ENCODE measurements around the gene SDHD.
"Not testable (repeated sequence)": the region's sequence is repeated elsewhere in the genome, so short reads cannot be mapped to it uniquely, and the experiment has no call there.

Gene SDHD

GRCh38 chr11:112086422-112087191 is at the start of gene SDHD, which contains the start of gene TIMM8B:
TSS of gene SDHD (plus strand) at chr11:112086873. CDS start at chr11:112086908, 35 bp downstream.
TSS of gene TIMM8B (minus strand) at chr11:112086756. CDS start at chr11:112086723, 33 bp downstream.
- DNase-seq (ENCODE audit: low spot score), result peak; percentile 98

GRCh38 chr11:112037527-112037926 is 49.1 kb upstream of the SDHD start:
- DNase-seq (ENCODE audit: low spot score), result no peak

- DNase-seq (ENCODE audit: low spot score), result no peak
These were observed 44.3 kb upstream of the SDHD start for GRCh38 chr11:112042161-112042960.

- no peak for DNase-seq (ENCODE audit: low spot score)
These were observed 43.7 kb upstream of the SDHD start for GRCh38 chr11:112042961-112043304.

GRCh38 chr11:112044961-112045360 is 41.7 kb upstream of the SDHD start:
- no peak for DNase-seq (ENCODE audit: low spot score)

- DNase-seq (ENCODE audit: low spot score), result not testable (repeated sequence)
These were observed 40.0 kb upstream of the SDHD start for GRCh38 chr11:112046647-112047046.

GRCh38 chr11:112048256-112048655 is 38.4 kb upstream of the SDHD start:
- DNase-seq (ENCODE audit: low spot score), result not testable (repeated sequence)

- no peak for DNase-seq (ENCODE audit: low spot score)
These were observed 36.9 kb upstream of the SDHD start for GRCh38 chr11:112049777-112050176.

- no peak for DNase-seq (ENCODE audit: low spot score)
These were observed 36.0 kb upstream of the SDHD start for GRCh38 chr11:112050721-112051120.

GRCh38 chr11:112051768-112052167 is 34.9 kb upstream of the SDHD start:
- DNase-seq (ENCODE audit: low spot score), result no peak

- no peak for DNase-seq (ENCODE audit: low spot score)
These were observed 29.5 kb upstream of the SDHD start for GRCh38 chr11:112057170-112057569.

- DNase-seq (ENCODE audit: low spot score), result no peak
These were observed 28.6 kb upstream of the SDHD start for GRCh38 chr11:112058103-112058502.

GRCh38 chr11:112062923-112063322 is 23.8 kb upstream of the SDHD start:
- DNase-seq (ENCODE audit: low spot score), result no peak

GRCh38 chr11:112073941-112074811 is 12.5 kb upstream of the SDHD start, which contains the start of the genes NKAPD1 and PIH1D2:
TSS of gene NKAPD1 (plus strand) at chr11:112074299. CDS start at chr11:112075575, 1,276 bp downstream.
TSS of gene PIH1D2 (minus strand) at chr11:112074017. CDS start at chr11:112073174, 843 bp downstream.
- peak; percentile 93 for DNase-seq (ENCODE audit: low spot score)

- no peak for DNase-seq (ENCODE audit: low spot score)
These were observed 3.9 kb upstream of the SDHD start for GRCh38 chr11:112082729-112083128.

GRCh38 chr11:112085822-112086421 is 751 bp upstream of the SDHD start:
- no peak for DNase-seq (ENCODE audit: low spot score)

- no peak for DNase-seq (ENCODE audit: low spot score)
These were observed 539 bp downstream of the SDHD start for GRCh38 chr11:112087212-112087611.

GRCh38 chr11:112095302-112095701 is 8.6 kb downstream of the SDHD start:
- not testable (repeated sequence) for DNase-seq (ENCODE audit: low spot score)

GRCh38 chr11:112096194-112096593 is 9.5 kb downstream of the SDHD start:
- no peak for DNase-seq (ENCODE audit: low spot score)

GRCh38 chr11:112097734-112098528 is 11.3 kb downstream of the SDHD start:
- DNase-seq (ENCODE audit: low spot score), result no peak

GRCh38 chr11:112100462-112100861 is 13.8 kb downstream of the SDHD start:
- no peak for DNase-seq (ENCODE audit: low spot score)

Measured in cerebellar cortex (tissue), 1 donor.